GM12874 (cell line): ENCODE results near the gene PRPF6.

Experiments used
- CTCF ChIP-seq: IDR thresholded peaks from 2 replicates; pipeline ENCODE4 v1.5.1; 2011; ENCODE audit warnings: low read depth, mild to moderate bottlenecking, control low read depth, low read length, moderate library complexity; ENCODE audit not compliant: insufficient read depth

PRPF6 gene

GRCh38 chr20:63942969-63943807 is 37.7 kb upstream of the PRPF6 start:
- no peak for TF ChIP-seq CTCF

- TF ChIP-seq CTCF = no peak
Observed at GRCh38 chr20:63943808-63944077, 37.2 kb upstream of the PRPF6 start.

GRCh38 chr20:63944078-63944941 is 36.6 kb upstream of the PRPF6 start:
- TF ChIP-seq CTCF = no peak

GRCh38 chr20:63945031-63945658 is 35.8 kb upstream of the PRPF6 start:
- no peak for TF ChIP-seq CTCF

- no peak for TF ChIP-seq CTCF
Observed at GRCh38 chr20:63945921-63946920, 34.7 kb upstream of the PRPF6 start.

- TF ChIP-seq CTCF = no peak
Observed at GRCh38 chr20:63946986-63947637, 33.8 kb upstream of the PRPF6 start.
